ENCODE results near the gene ZMIZ1. TPM values are rescaled to one million over a fixed set of nuclear protein-coding genes. Genes with fewer than 3 reads are reported as not detected.
A peak's percentile ranks its signal among the peaks of the same experiment; 100 is the strongest.

The ZMIZ1 gene
- total RNA-seq, 4 donors from 2014 or later, result 18.7 to 188 (median 36.7) TPM

DNA sequence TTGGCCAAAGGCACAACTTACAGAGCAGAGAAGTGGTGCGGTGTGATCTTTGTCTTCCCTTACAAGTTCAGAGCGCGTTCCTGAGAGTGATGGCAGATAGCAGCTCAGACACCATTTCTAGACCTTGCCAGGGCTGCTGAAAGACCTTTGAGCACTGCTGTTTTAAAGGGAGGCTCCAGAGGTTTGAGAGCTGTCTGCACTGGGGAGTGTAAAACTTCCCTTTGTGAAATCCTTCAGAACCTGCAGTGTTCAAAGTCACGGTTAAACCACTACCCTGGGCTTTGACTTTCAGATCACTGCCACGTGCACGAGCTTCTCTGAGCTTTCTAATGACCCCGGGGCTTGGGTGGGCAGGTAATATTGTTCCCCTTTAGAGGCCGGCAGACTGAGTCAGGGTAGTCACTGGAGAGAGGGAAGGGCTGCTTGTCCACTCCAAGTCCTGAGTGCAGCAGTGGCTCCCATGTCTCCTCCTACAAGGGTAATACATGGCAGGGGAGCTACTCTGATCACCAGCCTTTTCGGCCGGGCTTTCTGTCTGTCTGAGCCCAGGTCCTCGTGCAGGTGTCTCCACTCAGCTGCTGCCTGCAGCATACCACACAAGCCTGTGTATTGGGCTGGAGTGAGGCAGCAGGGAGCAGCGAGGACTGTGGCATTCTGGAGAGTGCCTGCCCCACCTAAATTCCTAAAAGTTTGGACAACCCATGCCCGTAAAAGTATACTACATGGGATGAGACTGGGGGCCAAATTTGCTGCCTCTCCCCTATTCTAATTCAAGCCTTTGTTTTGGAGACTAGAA is 63.3 kb downstream of the ZMIZ1 start:
- no peaks in the 10 kb centered on the region for H3K36me3 ChIP-seq
- DNase-seq, result no peak
- peak overlapping the region; percentile 36 to 47 for H3K27ac ChIP-seq
- no peak for TF ChIP-seq POLR2A (IDR thresholded peaks at IDR 0.05)
- TF ChIP-seq, protein P1, sequence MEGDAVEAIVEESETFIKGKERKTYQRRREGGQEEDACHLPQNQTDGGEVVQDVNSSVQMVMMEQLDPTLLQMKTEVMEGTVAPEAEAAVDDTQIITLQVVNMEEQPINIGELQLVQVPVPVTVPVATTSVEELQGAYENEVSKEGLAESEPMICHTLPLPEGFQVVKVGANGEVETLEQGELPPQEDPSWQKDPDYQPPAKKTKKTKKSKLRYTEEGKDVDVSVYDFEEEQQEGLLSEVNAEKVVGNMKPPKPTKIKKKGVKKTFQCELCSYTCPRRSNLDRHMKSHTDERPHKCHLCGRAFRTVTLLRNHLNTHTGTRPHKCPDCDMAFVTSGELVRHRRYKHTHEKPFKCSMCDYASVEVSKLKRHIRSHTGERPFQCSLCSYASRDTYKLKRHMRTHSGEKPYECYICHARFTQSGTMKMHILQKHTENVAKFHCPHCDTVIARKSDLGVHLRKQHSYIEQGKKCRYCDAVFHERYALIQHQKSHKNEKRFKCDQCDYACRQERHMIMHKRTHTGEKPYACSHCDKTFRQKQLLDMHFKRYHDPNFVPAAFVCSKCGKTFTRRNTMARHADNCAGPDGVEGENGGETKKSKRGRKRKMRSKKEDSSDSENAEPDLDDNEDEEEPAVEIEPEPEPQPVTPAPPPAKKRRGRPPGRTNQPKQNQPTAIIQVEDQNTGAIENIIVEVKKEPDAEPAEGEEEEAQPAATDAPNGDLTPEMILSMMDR (IDR thresholded peaks at IDR 0.05), result no peak
- no peaks in the 10 kb centered on the region for H3K9me3 ChIP-seq
- intact Hi-C loops (cut with DNase I; ENCODE audit: low total_unique reads), result no loop called here
- no peaks in the 10 kb centered on the region for H3K27me3 ChIP-seq
- H3K4me3 ChIP-seq, result no peak overlapping the region
- peaks cover 27 to 38% of the 10 kb centered on the region in 2 donors for H3K4me1 ChIP-seq

DNA sequence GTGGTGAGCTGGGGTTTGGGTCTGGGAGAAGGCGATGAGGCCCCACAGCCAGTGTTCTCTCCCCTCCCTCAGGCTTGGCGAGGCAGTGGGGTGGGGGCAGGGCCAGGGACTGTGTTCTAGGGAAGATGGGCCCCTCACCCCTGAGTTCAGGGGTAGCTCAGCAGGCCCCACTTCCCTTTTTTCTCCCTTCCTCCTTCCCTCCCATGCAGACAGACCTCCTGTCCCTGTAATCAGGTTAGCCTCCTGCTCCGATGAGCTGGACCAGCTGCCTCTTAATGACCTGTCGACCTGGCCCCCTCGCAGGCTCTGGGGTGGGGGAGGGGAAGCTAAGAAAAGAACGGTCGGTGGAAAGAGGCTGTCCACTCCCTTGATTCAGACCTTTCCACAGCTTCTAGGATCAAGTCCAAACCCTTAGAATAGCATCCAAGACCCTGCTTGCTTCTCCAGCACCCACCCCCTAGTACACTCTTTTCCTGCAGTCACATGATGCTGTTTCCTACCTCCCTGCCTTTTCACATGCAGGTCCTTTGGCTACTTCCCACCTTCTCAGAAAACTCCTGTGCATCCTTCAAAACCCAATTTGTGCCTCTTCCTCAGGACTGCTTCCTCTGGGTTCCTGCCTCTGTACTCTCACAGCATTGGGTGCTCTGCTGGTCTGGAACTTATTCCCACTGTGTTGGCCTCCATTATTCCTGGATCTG is 64.1 kb downstream of the ZMIZ1 start:
- intact Hi-C loops (cut with DNase I; ENCODE audit: low total_unique reads), result no loop called here

GRCh38 chr10:79133416-79133815 is 64.7 kb downstream of the ZMIZ1 start:
- Histone ChIP-seq H3K36me3 (no peaks in the 10 kb centered on the region), H3K27me3 (no peaks in the 10 kb centered on the region), H3K4me3 (no peak overlapping the region), H3K27ac (peak overlapping the region; percentile 36 to 47), H3K9me3 (no peaks in the 10 kb centered on the region), H3K4me1 (peaks cover 31 to 38% of the 10 kb centered on the region in 2 donors)
- TF ChIP-seq, protein P1 (IDR thresholded peaks at IDR 0.05), result no peak
- intact Hi-C loops (cut with DNase I; ENCODE audit: low total_unique reads), result no loop called here
- no peak for DNase-seq

More for the DNA sequence above, 64.1 kb downstream of the ZMIZ1 start:
- Histone ChIP-seq H3K27me3 (no peaks in the 10 kb centered on the region), H3K4me1 (peaks cover 32 to 38% of the 10 kb centered on the region in 2 donors), H3K27ac (peak overlapping the region; percentile 36 to 47), H3K4me3 (no peak overlapping the region), H3K9me3 (no peaks in the 10 kb centered on the region), H3K36me3 (no peaks in the 10 kb centered on the region)
- DNase-seq, result no peak
- no peak for TF ChIP-seq POLR2A (IDR thresholded peaks at IDR 0.05)
- TF ChIP-seq, protein P1 (IDR thresholded peaks at IDR 0.05), result no peak

GRCh38 chr10:79135790-79136189 is 67.0 kb downstream of the ZMIZ1 start:
- no peak for TF ChIP-seq POLR2A (IDR thresholded peaks at IDR 0.05)
- TF ChIP-seq, protein P1 (IDR thresholded peaks at IDR 0.05), result no peak
- H3K27me3 ChIP-seq, result no peaks in the 10 kb centered on the region
- intact Hi-C loops (cut with DNase I; ENCODE audit: low total_unique reads), result no loop called here
- peak overlapping the region; percentile 93 to 94 for H3K27ac ChIP-seq
- H3K36me3 ChIP-seq, result no peaks in the 10 kb centered on the region
- DNase-seq, result no peak
- H3K9me3 ChIP-seq, result no peaks in the 10 kb centered on the region
- peaks cover 33 to 35% of the 10 kb centered on the region in 2 donors for H3K4me1 ChIP-seq
- H3K4me3 ChIP-seq, result no peak overlapping the region
